Erythroblast (primary cell): Measurements from ENCODE around the gene MRPS18C.

ENCODE experiments used
- DNase-seq, 2 experiments: peaks; one replicate each; lab custom pipeline; 2025; lab: John Stamatoyannopoulos, UW
- GATA1 ChIP-seq: IDR thresholded peaks from 2 replicates; pipeline ENCODE4 v1.6.1; 2011; ENCODE audit warnings: low read depth, mild to moderate bottlenecking, control low read depth, low read length, moderate library complexity
- POLR2A ChIP-seq: IDR thresholded peaks from 2 replicates; pipeline ENCODE4 v1.6.1; 2011; ENCODE audit warnings: mild to moderate bottlenecking, low read length

Gene MRPS18C

GRCh38 chr4:83484500-83485461, 28.9 kb downstream of the MRPS18C start, which contains the start of gene ABRAXAS1:
Gene ABRAXAS1 (minus strand): TSS chr4:83485100. CDS start chr4:83485072, 28 bp downstream.
- TF ChIP-seq POLR2A (peak; percentile 78), GATA1 (no peak)

GRCh38 chr4:83486457-83487129, 30.7 kb downstream of the MRPS18C start:
- DNase-seq: peak; percentile 64 to 83
- no peak for TF ChIP-seq GATA1
- TF ChIP-seq POLR2A: no peak

More at GRCh38 chr4:83484500-83485461, 28.9 kb downstream of the MRPS18C start, which contains the start of gene ABRAXAS1:
- DNase-seq: peak; percentile 96 to 98

- peak; percentile 63 to 83 for DNase-seq
- TF ChIP-seq GATA1: no peak
- TF ChIP-seq POLR2A: no peak
Measured at GRCh38 chr4:83489711-83490326, 34.0 kb downstream of the MRPS18C start.

GRCh38 chr4:83490876-83491450, 35.1 kb downstream of the MRPS18C start:
- DNase-seq: peak; percentile 63 to 70
- TF ChIP-seq GATA1 (no peak), POLR2A (no peak)

- DNase-seq: peak; percentile 58 to 75
Measured at GRCh38 chr4:83496085-83496917, 40.4 kb downstream of the MRPS18C start.

GRCh38 chr4:83498187-83498586, 42.3 kb downstream of the MRPS18C start:
- TF ChIP-seq GATA1 (no peak), POLR2A (no peak)
- no peak for DNase-seq

GRCh38 chr4:83501671-83502070, 45.8 kb downstream of the MRPS18C start:
- DNase-seq: peak in 1 of 2 experiments; percentile 15

- TF ChIP-seq GATA1 (no peak), POLR2A (no peak)
- no peak for DNase-seq
Measured at GRCh38 chr4:83503974-83504373, 48.1 kb downstream of the MRPS18C start.

GRCh38 chr4:83504503-83504902, 48.6 kb downstream of the MRPS18C start:
- TF ChIP-seq POLR2A (no peak), GATA1 (no peak)
- DNase-seq: no peak

GRCh38 chr4:83504996-83505395, 49.1 kb downstream of the MRPS18C start:
- no peak for TF ChIP-seq POLR2A
- TF ChIP-seq GATA1: no peak
- DNase-seq: no peak

GRCh38 chr4:83509156-83509585, 53.3 kb downstream of the MRPS18C start:
- peak; percentile 69 to 82 for DNase-seq

GRCh38 chr4:83510442-83510841, 54.6 kb downstream of the MRPS18C start:
- TF ChIP-seq GATA1: no peak

More at GRCh38 chr4:83510442-83510841, 54.6 kb downstream of the MRPS18C start:
- no peak for DNase-seq
